ENCODE results near the gene ZNF197. TPM values are rescaled to one million over a fixed set of nuclear protein-coding genes. Genes with fewer than 3 reads are reported as not detected.

The ZNF197 gene
- total and polyA plus RNA-seq, 2 of the 8 experiments (the other 6 are each of a cell fraction or from before 2014, with no cell fraction given), result 3.9 to 16.8 TPM

GRCh38 chr3:44665173-44665572 is 40.3 kb downstream of the ZNF197 start:
- Histone ChIP-seq H3K23ac (ENCODE audit: insufficient read length) (no peak overlapping the region), H2BK20ac (ENCODE audit: low read length) (no peak overlapping the region), H4K91ac (replicated peaks; ENCODE audit: insufficient read length, low read length) (no peak overlapping the region), H3K27me3 (replicated peaks in 1 of 4; ENCODE audit: control insufficient read depth in 3 of 4, extremely low read depth in 1 of 4, insufficient read depth in 3 of 4, low read length in 3 of 4) (no peaks in the 10 kb centered on the region), H2BK120ac (replicated peaks; ENCODE audit: low read depth, low read length) (no peak overlapping the region), H3K23me2 (ENCODE audit: low read depth, low read length) (no peaks in the 10 kb centered on the region), H3K4me2 (ENCODE audit: insufficient read depth in 1 of 2, low read depth in 2 of 2, low read length in 2 of 2) (no peak overlapping the region), H3K36me3 (ENCODE audit: control insufficient read depth in 2 of 4, insufficient read depth in 4 of 4, low read length in 3 of 4) (peaks cover 2 to 13% (median 7%) of the 10 kb centered on the region in 4 experiments; a peak in 6 of 8 replicates), H2AK5ac (ENCODE audit: low read depth, low read length) (no peak overlapping the region), H3K4ac (replicated peaks; ENCODE audit: insufficient read length, low read depth, low read length) (no peak overlapping the region), H2BK5ac (ENCODE audit: low read depth, low read length) (no peak overlapping the region), H2BK12ac (ENCODE audit: low read depth, low read length) (no peak overlapping the region), H2BK15ac (ENCODE audit: low read length) (no peak overlapping the region), H3K4me1 (replicated peaks in 1 of 4; ENCODE audit: control insufficient read depth in 3 of 4, insufficient read depth in 4 of 4, low read length in 3 of 4) (no peaks in the 10 kb centered on the region), H3K56ac (replicated peaks; ENCODE audit: insufficient read length, low read depth, low read length) (no peak overlapping the region), H3K9me3 (ENCODE audit: insufficient read depth in 2 of 2, low read depth in 1 of 2, low read length in 1 of 2) (no peaks in the 10 kb centered on the region), H4K20me1 (replicated peaks in 1 of 2; ENCODE audit: control insufficient read depth in 1 of 2, insufficient read depth in 2 of 2, low read length in 2 of 2) (peaks cover 0 to 3% of the 10 kb centered on the region in 2 experiments), H3K18ac (ENCODE audit: extremely low read depth, low read length) (no peak overlapping the region), H3K4me3 (ENCODE audit: extremely low read depth in 1 of 4, insufficient read depth in 2 of 4, low read depth in 3 of 4, low read length in 4 of 4) (no peak overlapping the region), H4K5ac (ENCODE audit: insufficient read length, low read depth, low read length) (no peak overlapping the region), H3K14ac (ENCODE audit: insufficient read length) (no peak overlapping the region), H3K79me2 (ENCODE audit: control insufficient read depth in 1 of 2, insufficient read depth in 2 of 2, low read length in 2 of 2) (no peaks in the 10 kb centered on the region), H3K79me1 (ENCODE audit: low read depth, low read length) (no peaks in the 10 kb centered on the region), H3K9ac (replicated peaks in 1 of 4; ENCODE audit: extremely low read depth in 1 of 4, low read depth in 3 of 4, low read length in 3 of 4) (no peak overlapping the region), H2AFZ (ENCODE audit: low read length) (no peak overlapping the region), H4K8ac (ENCODE audit: extremely low read depth, insufficient read depth, low read length) (no peak overlapping the region), H3K27ac (ENCODE audit: low read depth, low read length) (no peak overlapping the region)
- POLR2A ChIA-PET (ENCODE audit: partially characterized antibody), result interaction anchor here (1.0 to 1.3 kb wide), 2 partner anchors 8 to 11 kb away, joined by 3 read pairs; no protein-coding TSS in a partner anchor
- CTCF ChIA-PET (ENCODE audit: partially characterized antibody), result no interaction called here
- WGBS, 2 experiments (ENCODE audit: extremely low coverage in 1 of 2, insufficient coverage in 1 of 2, insufficient read length in 1 of 2, insufficient replicate concordance in 2 of 2, low coverage in 1 of 2, low lambda C conversion rate in 2 of 2, missing lambda C conversion rate in 1 of 2), result 85% methylated on average over 3 of the region's 3 CpGs; no CpG with 5 or more reads in 1 of the 2 experiments
- FAIRE-seq (no peak), DNase-seq (ENCODE audit: low read depth in 1 of 2, low spot score in 2 of 2) (no peak)
- TF ChIP-seq RBBP5 (IDR thresholded peaks at IDR 0.05; ENCODE audit: borderline replicate concordance, low read depth, low read length) (no peak), CTBP2 (IDR thresholded peaks at IDR 0.05; ENCODE audit: borderline replicate concordance, insufficient read depth, insufficient read length, low read length) (no peak), SP4 (IDR thresholded peaks at IDR 0.05; ENCODE audit: low read length) (no peak), POLR2A (IDR thresholded peaks at IDR 0.05; ENCODE audit: control extremely low read depth in 1 of 2, low read depth in 2 of 2, low read length in 2 of 2) (no peak), MAFK (IDR thresholded peaks at IDR 0.05; ENCODE audit: low read depth, low read length) (no peak), TAF1 (IDR thresholded peaks at IDR 0.05; ENCODE audit: low read depth, low read length) (no peak), EZH2 (IDR thresholded peaks at IDR 0.05; ENCODE audit: low read depth, low read length, severe bottlenecking) (no peak), SP2 (IDR thresholded peaks at IDR 0.05; ENCODE audit: low read length) (no peak), TEAD4 (IDR thresholded peaks at IDR 0.05; ENCODE audit: low read depth, low read length) (no peak), JUN (IDR thresholded peaks at IDR 0.05; ENCODE audit: low read depth, low read length) (no peak), NRF1 (IDR thresholded peaks at IDR 0.05; ENCODE audit: low read depth, low read length) (no peak), HDAC6 (IDR thresholded peaks at IDR 0.05; ENCODE audit: low read depth, low read length) (no peak), CEBPB (IDR thresholded peaks at IDR 0.05; ENCODE audit: low read depth, low read length) (no peak), RFX5 (IDR thresholded peaks at IDR 0.05; ENCODE audit: borderline replicate concordance, low read depth, low read length) (no peak), ASH2L (IDR thresholded peaks at IDR 0.05; ENCODE audit: low read length) (no peak), CREB1 (IDR thresholded peaks at IDR 0.05) (no peak), GABPA (IDR thresholded peaks at IDR 0.05; ENCODE audit: borderline replicate concordance, insufficient read depth, low read length) (no peak)
